ENCODE results near the gene ACSS1. TPM values are rescaled to one million over a fixed set of nuclear protein-coding genes. Genes with fewer than 3 reads are reported as not detected.

Gene ACSS1
- total and polyA plus RNA-seq, 2 donors from 2014 or later: 30.6 to 72.3 TPM

DNA sequence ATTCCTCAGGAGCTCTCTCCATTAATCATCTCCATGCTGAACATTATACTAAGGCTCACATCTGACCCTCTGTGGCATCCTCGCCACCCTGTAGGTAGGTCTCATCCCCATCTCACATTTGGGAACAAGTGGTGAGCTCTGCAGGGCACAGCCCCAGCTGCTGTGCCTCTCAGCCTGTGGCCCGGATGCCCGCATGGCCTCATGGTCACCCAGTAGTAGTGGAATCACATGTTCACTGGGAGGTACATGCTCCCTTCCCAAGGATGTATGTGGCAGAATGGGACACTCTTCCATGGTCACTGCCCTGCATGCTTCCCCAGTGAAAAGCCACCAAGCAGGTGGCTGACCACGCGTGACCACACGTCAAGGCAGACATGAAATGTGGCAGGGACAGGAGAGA, 39.1 kb downstream of the ACSS1 start:
- H3K9ac ChIP-seq (ENCODE audit: low read length in 3 of 3): no peak overlapping the region
- intact Hi-C loops (cut with DNase I): no loop called here
- FAIRE-seq (no peak), DNase-seq (peak in 2 of 5 donors; percentile 14 to 22)
- no peak overlapping the region for H3K27ac ChIP-seq (ENCODE audit: low read depth in 2 of 2, low read length in 2 of 2)
- H3K9me3 ChIP-seq (ENCODE audit: control insufficient read depth in 2 of 3, insufficient read depth in 1 of 3, low read length in 3 of 3): no peaks in the 10 kb centered on the region
- H3K36me3 ChIP-seq (ENCODE audit: control insufficient read depth in 2 of 3, insufficient read depth in 3 of 3, low read length in 3 of 3): peaks cover 0 to 64% (median 25%) of the 10 kb centered on the region in 3 donors
- H3K27me3 ChIP-seq (ENCODE audit: control insufficient read depth, insufficient read depth, low read length): no peaks in the 10 kb centered on the region
- TF ChIP-seq, protein P1, sequence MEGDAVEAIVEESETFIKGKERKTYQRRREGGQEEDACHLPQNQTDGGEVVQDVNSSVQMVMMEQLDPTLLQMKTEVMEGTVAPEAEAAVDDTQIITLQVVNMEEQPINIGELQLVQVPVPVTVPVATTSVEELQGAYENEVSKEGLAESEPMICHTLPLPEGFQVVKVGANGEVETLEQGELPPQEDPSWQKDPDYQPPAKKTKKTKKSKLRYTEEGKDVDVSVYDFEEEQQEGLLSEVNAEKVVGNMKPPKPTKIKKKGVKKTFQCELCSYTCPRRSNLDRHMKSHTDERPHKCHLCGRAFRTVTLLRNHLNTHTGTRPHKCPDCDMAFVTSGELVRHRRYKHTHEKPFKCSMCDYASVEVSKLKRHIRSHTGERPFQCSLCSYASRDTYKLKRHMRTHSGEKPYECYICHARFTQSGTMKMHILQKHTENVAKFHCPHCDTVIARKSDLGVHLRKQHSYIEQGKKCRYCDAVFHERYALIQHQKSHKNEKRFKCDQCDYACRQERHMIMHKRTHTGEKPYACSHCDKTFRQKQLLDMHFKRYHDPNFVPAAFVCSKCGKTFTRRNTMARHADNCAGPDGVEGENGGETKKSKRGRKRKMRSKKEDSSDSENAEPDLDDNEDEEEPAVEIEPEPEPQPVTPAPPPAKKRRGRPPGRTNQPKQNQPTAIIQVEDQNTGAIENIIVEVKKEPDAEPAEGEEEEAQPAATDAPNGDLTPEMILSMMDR (IDR thresholded peaks at IDR 0.05; ENCODE audit: borderline replicate concordance, extremely low read depth, insufficient read depth): no peak
- peaks cover 0 to 24% (median 14%) of the 10 kb centered on the region in 3 donors for H3K4me1 ChIP-seq (ENCODE audit: control insufficient read depth in 2 of 3, insufficient read depth in 2 of 3, low read depth in 1 of 3, low read length in 3 of 3)
- no peak overlapping the region for H3K4me3 ChIP-seq (ENCODE audit: low read length in 3 of 3)

DNA sequence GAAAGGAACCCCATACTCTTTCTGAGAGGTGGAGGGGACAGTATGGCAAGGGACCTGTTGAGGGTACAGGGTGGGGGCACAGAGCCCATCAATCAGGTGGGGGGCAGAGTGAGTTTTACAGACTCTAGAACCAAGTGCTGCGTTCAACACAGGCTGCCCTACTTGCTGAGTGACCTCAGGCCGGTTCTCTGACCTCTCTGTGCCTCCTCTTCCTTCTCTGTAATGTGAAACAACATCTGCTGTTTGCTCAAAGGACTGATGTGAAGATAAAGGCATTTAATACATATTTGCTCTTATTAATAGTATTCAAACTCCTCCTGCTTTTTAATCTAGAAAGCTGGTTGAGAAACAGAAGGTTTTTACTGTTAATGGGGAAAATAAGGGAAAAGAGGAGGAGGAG, 39.5 kb downstream of the ACSS1 start:
- Histone ChIP-seq H3K4me3 (ENCODE audit: low read length in 3 of 3) (no peak overlapping the region), H3K9ac (ENCODE audit: low read length in 3 of 3) (no peak overlapping the region), H3K9me3 (ENCODE audit: control insufficient read depth in 2 of 3, insufficient read depth in 1 of 3, low read length in 3 of 3) (no peaks in the 10 kb centered on the region), H3K36me3 (ENCODE audit: control insufficient read depth in 2 of 3, insufficient read depth in 3 of 3, low read length in 3 of 3) (peaks cover 0 to 67% (median 25%) of the 10 kb centered on the region in 3 donors), H3K27me3 (ENCODE audit: control insufficient read depth, insufficient read depth, low read length) (no peaks in the 10 kb centered on the region), H3K27ac (ENCODE audit: low read depth in 2 of 2, low read length in 2 of 2) (no peak overlapping the region), H3K4me1 (ENCODE audit: control insufficient read depth in 2 of 3, insufficient read depth in 2 of 3, low read depth in 1 of 3, low read length in 3 of 3) (peaks cover 0 to 20% (median 14%) of the 10 kb centered on the region in 3 donors)
- TF ChIP-seq, protein P1 (IDR thresholded peaks at IDR 0.05; ENCODE audit: borderline replicate concordance, extremely low read depth, insufficient read depth): no peak
- intact Hi-C loops (cut with DNase I): no loop called here
- DNase-seq (peak in 2 of 5 donors; percentile 9), FAIRE-seq (no peak)

DNA sequence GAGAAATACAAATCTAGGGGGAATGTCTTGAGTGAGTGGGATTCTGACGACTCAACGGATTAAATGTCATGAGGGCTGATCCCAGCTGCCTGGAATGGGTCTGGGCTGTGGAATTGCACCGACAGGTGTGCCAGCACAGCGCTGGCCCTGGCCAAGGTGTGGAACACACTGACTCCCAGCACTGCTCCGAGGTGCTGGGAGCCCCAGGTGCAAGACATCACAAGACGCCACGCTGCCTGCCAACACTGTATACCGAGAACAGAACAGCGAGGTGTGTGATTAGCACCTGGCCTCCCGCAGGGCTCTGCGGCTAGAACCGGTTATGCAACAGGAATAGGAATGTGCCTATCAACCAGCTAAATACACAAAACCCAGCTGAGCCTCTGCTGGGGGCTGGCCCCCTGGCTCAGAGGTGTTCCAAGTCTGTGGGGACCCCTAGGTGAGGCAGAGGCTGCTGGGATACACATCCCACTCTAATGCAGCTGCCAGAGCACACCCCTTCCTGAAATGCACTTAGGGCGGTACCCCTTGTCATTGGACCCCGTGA, 40.6 kb downstream of the ACSS1 start:
- Histone ChIP-seq H3K4me3 (ENCODE audit: low read length in 3 of 3) (no peak overlapping the region), H3K36me3 (ENCODE audit: control insufficient read depth in 2 of 3, insufficient read depth in 3 of 3, low read length in 3 of 3) (peaks cover 0 to 77% (median 32%) of the 10 kb centered on the region in 3 donors), H3K9ac (ENCODE audit: low read length in 3 of 3) (no peak overlapping the region), H3K27me3 (ENCODE audit: control insufficient read depth, insufficient read depth, low read length) (no peaks in the 10 kb centered on the region), H3K9me3 (ENCODE audit: control insufficient read depth in 2 of 3, insufficient read depth in 1 of 3, low read length in 3 of 3) (no peaks in the 10 kb centered on the region), H3K27ac (ENCODE audit: low read depth in 2 of 2, low read length in 2 of 2) (peak overlapping the region; percentile 62 to 79), H3K4me1 (ENCODE audit: control insufficient read depth in 2 of 3, insufficient read depth in 2 of 3, low read depth in 1 of 3, low read length in 3 of 3) (peaks cover 0 to 10% (median 6%) of the 10 kb centered on the region in 3 donors)
- intact Hi-C loops (cut with DNase I): no loop called here
- TF ChIP-seq, protein P1 (IDR thresholded peaks at IDR 0.05; ENCODE audit: borderline replicate concordance, extremely low read depth, insufficient read depth): no peak
- no peak for FAIRE-seq
- peak; percentile 47 to 88 (median 52) for DNase-seq

All from kidney (tissue), 14 donors.